Gastroesophageal sphincter (tissue), 3 donors: ENCODE measurements around the gene GRK4.

ENCODE experiments used
- EP300 ChIP-seq: sonication (generic); formaldehyde crosslinking; IDR thresholded peaks from one replicate; pipeline ENCODE4 v1.6.1; 2017; ENCODE audit warnings: antibody characterized with exemption, mild to moderate bottlenecking
- POLR2A ChIP-seq, 2 donors: fragments of 450-650 bp; IDR thresholded peaks; one replicate each; pipeline ENCODE4 v1.6.1; 2017; ENCODE audit warnings: antibody characterized with exemption in 2 of 2, mild to moderate bottlenecking in 2 of 2, moderate library complexity in 1 of 2
- TF ChIP-seq, protein P1 (sequence below), 4 experiments: fragments of 200-600 bp in 2 of 4; fragments of 450-650 bp in 2 of 4; sonication (generic) in 1 of 4; IDR thresholded peaks; one replicate each; pipeline ENCODE4 v1.5.1; 2017 to 2019; ENCODE audit warnings: antibody characterized with exemption in 4 of 4, mild to moderate bottlenecking in 2 of 4, moderate library complexity in 2 of 4

DNA sequence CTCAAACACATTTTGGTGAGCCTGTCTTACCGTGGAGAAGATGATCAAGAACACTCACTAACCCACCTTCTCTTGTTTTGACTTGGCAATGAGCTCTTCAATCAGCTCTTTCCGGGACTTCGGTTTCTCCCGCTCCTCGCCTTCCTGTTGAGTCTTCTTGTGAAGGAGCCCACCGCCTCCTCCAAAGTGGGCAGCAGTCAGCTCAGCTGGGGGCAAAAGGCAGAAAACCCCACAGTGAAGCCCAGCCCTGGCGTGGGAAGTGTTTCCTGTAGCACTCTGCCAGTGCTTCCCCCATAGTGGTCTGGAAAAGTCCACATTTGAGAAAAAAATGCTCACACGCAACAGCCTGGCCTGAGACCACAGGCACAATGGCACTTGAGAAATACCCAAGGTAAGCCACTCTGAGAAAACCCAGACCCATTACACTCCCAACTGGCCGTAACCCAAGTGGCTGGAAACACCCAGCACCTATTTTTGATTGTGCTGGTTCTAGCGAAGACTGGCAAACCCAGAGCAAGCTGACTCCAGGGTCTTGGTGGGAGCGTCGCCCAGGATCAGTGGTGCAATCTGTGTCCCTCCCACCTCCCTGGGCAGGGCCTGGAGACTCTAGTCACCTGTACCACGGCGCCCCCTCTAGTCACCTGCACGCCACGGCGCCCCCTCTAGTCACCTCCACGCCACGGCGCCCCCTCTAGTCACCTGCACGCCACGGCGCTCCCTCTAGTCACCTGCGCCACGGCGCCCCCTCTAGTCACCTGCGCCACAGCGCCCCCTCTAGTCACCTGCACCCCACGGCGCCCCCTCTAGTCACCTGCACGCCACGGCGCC, 8.8 kb upstream of the GRK4 start:
- TF ChIP-seq, protein P1, sequence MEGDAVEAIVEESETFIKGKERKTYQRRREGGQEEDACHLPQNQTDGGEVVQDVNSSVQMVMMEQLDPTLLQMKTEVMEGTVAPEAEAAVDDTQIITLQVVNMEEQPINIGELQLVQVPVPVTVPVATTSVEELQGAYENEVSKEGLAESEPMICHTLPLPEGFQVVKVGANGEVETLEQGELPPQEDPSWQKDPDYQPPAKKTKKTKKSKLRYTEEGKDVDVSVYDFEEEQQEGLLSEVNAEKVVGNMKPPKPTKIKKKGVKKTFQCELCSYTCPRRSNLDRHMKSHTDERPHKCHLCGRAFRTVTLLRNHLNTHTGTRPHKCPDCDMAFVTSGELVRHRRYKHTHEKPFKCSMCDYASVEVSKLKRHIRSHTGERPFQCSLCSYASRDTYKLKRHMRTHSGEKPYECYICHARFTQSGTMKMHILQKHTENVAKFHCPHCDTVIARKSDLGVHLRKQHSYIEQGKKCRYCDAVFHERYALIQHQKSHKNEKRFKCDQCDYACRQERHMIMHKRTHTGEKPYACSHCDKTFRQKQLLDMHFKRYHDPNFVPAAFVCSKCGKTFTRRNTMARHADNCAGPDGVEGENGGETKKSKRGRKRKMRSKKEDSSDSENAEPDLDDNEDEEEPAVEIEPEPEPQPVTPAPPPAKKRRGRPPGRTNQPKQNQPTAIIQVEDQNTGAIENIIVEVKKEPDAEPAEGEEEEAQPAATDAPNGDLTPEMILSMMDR (IDR thresholded peaks at IDR 0.05): no peak
- TF ChIP-seq POLR2A (IDR thresholded peaks at IDR 0.05) (no peak), EP300 (no peak)
